SK-N-SH (cell line): ENCODE data around the gene FAM149A.

ENCODE experiments used
- CHD2 ChIP-seq: fragments of 150-350 bp; IDR thresholded peaks from 2 replicates; pipeline ENCODE4 v1.6.1; 2018; ENCODE audit warnings: low read length; ENCODE audit not compliant: partially characterized antibody
- EP300 ChIP-seq, 2 experiments: IDR thresholded peaks; 2 replicates each; pipeline versions ENCODE4 v1.4.0 to v1.6.1; 2012; ENCODE audit warnings: borderline replicate concordance in 1 of 2, low read depth in 1 of 2, low read length in 1 of 2
- EZH2phosphoT487 ChIP-seq: fragments of 200-600 bp; sonication (generic); IDR thresholded peaks from 2 replicates; pipeline ENCODE4 v1.6.1; 2017; ENCODE audit warnings: low read depth, mixed run types, mild to moderate bottlenecking, antibody characterized with exemption, moderate library complexity, borderline replicate concordance
- FOXM1 ChIP-seq: IDR thresholded peaks from 2 replicates; pipeline ENCODE4 v1.4.0; 2012; ENCODE audit warnings: low read depth, mild to moderate bottlenecking
- GABPA ChIP-seq: IDR thresholded peaks from 2 replicates; pipeline ENCODE4 v1.4.0; 2012; ENCODE audit warnings: low read depth, mild to moderate bottlenecking
- JUND ChIP-seq: IDR thresholded peaks from 2 replicates; pipeline ENCODE4 v1.4.0; 2012
- MXI1 ChIP-seq: IDR thresholded peaks from 2 replicates; pipeline ENCODE4 v1.6.1; 2012; ENCODE audit warnings: mild to moderate bottlenecking, low read depth, low read length, improper control_type of control experiment
- RAD21 ChIP-seq: IDR thresholded peaks from 2 replicates; pipeline ENCODE4 v1.6.1; 2012; ENCODE audit warnings: mild to moderate bottlenecking, low read length
- RFX5 ChIP-seq: IDR thresholded peaks from 2 replicates; pipeline ENCODE4 v1.6.1; 2012; ENCODE audit warnings: mild to moderate bottlenecking, improper control_type of control experiment, low read length
- TAF1 ChIP-seq: IDR thresholded peaks from 2 replicates; pipeline ENCODE4 v1.6.1; 2012; ENCODE audit warnings: low read depth, mild to moderate bottlenecking, low read length, moderate library complexity, borderline replicate concordance
- TF ChIP-seq, protein P1 (sequence below): fragments of 200-600 bp; sonication (generic); IDR thresholded peaks from 2 replicates; pipeline ENCODE4 v1.6.1; 2017; ENCODE audit warnings: antibody characterized with exemption, mild to moderate bottlenecking, moderate library complexity
- TF ChIP-seq, protein P2 (sequence below): IDR thresholded peaks from 2 replicates; pipeline ENCODE4 v1.4.0; 2012; ENCODE audit warnings: low read depth
- TF ChIP-seq, protein P3 (sequence below): fragments of 150-350 bp; IDR thresholded peaks from 2 replicates; pipeline ENCODE4 v1.6.1; 2017; ENCODE audit warnings: antibody characterized with exemption, low read length, low read depth, borderline replicate concordance
- TF ChIP-seq, protein P4 (sequence below): fragments of 150-350 bp; IDR thresholded peaks from 2 replicates; pipeline ENCODE4 v1.6.1; 2016; ENCODE audit warnings: mild to moderate bottlenecking, low read depth, low read length

DNA sequence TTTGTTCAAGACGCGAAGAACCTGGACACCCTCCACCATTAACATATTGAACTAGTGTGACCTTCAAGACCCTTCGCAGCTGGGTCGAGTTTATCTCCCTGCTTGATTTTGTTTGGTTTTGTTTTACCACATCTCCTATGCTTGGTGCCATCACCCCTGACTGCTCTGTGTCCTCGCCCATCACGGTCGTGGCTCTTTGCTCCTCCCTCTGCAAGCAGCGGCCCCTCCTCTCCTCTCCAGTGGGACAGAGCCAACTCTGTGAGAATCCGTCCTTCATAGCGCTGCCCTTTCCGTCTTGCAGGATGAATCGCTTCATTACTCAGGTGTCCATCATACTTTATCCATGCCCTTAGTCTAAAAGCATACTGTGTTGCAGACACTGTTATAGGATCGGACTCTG is 9.1 kb upstream of the FAM149A start:
- TF ChIP-seq, protein P1, sequence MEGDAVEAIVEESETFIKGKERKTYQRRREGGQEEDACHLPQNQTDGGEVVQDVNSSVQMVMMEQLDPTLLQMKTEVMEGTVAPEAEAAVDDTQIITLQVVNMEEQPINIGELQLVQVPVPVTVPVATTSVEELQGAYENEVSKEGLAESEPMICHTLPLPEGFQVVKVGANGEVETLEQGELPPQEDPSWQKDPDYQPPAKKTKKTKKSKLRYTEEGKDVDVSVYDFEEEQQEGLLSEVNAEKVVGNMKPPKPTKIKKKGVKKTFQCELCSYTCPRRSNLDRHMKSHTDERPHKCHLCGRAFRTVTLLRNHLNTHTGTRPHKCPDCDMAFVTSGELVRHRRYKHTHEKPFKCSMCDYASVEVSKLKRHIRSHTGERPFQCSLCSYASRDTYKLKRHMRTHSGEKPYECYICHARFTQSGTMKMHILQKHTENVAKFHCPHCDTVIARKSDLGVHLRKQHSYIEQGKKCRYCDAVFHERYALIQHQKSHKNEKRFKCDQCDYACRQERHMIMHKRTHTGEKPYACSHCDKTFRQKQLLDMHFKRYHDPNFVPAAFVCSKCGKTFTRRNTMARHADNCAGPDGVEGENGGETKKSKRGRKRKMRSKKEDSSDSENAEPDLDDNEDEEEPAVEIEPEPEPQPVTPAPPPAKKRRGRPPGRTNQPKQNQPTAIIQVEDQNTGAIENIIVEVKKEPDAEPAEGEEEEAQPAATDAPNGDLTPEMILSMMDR, result no peak
- no peak for TF ChIP-seq JUND
- no peak for TF ChIP-seq CHD2
- no peak for TF ChIP-seq EP300 (IDR thresholded peaks at IDR 0.05; ENCODE audit: borderline replicate concordance in 1 of 2, low read depth in 1 of 2, low read length in 1 of 2)
- no peak for TF ChIP-seq TAF1
- TF ChIP-seq, protein P2, sequence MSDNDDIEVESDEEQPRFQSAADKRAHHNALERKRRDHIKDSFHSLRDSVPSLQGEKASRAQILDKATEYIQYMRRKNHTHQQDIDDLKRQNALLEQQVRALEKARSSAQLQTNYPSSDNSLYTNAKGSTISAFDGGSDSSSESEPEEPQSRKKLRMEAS, result no peak
- no peak for TF ChIP-seq MXI1
- TF ChIP-seq, protein P3, sequence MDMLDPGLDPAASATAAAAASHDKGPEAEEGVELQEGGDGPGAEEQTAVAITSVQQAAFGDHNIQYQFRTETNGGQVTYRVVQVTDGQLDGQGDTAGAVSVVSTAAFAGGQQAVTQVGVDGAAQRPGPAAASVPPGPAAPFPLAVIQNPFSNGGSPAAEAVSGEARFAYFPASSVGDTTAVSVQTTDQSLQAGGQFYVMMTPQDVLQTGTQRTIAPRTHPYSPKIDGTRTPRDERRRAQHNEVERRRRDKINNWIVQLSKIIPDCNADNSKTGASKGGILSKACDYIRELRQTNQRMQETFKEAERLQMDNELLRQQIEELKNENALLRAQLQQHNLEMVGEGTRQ, result no peak
- TF ChIP-seq GABPA, result no peak
- TF ChIP-seq RAD21, result no peak
- TF ChIP-seq, protein P4, sequence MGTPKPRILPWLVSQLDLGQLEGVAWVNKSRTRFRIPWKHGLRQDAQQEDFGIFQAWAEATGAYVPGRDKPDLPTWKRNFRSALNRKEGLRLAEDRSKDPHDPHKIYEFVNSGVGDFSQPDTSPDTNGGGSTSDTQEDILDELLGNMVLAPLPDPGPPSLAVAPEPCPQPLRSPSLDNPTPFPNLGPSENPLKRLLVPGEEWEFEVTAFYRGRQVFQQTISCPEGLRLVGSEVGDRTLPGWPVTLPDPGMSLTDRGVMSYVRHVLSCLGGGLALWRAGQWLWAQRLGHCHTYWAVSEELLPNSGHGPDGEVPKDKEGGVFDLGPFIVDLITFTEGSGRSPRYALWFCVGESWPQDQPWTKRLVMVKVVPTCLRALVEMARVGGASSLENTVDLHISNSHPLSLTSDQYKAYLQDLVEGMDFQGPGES, result no peak
- TF ChIP-seq EZH2phosphoT487, result no peak
- no peak for TF ChIP-seq RFX5
- no peak for TF ChIP-seq FOXM1
